ENCODE data around the gene RAB7A.

RAB7A gene

GRCh38 chr3:128853826-128854225, 127.8 kb downstream of the RAB7A start:
- no peak for DNase-seq (ENCODE audit: low spot score)

DNA sequence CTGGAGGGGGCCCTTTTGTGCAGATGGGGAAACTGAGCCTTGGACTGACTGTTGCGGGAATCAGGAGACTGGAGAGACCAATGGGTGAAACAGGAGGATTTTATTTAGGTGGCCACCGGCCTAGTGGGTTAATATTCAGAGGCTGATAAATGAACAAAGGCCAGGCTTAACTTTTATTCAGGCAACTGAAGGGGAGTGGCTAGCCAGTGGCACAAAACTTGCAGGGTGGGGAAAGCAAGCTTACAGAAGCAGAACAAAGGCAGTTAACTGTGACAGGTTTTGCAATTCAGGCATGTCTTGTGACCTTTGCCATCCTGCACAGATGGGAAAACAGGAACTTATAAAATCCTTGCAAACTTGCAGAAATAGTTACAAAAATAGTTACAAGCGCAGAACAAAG, 128.5 kb downstream of the RAB7A start:
- no peak for DNase-seq (ENCODE audit: low spot score)

DNA sequence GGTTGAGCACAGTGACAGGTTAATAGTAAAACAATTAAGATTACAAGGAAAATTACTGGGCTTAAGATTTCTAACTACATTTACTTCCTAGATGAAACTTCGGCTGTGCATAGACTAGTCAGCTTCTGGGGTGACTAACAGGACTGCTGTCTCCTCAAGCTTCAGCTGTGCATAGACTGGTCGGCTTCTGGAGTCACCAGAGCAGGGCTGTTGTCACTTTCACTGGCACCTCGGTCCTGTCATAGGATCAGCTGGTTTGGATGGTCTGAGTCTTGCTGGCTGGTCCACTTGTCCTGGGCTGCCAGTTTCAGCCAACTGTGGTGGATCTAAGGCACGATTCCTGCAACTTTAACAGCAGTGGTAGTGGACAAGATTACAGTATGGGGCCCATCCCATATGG, 129.6 kb downstream of the RAB7A start:
- DNase-seq (ENCODE audit: low spot score), result no peak

GRCh38 chr3:128858167-128858566, 132.2 kb downstream of the RAB7A start:
- DNase-seq (ENCODE audit: low spot score), result no peak

DNA sequence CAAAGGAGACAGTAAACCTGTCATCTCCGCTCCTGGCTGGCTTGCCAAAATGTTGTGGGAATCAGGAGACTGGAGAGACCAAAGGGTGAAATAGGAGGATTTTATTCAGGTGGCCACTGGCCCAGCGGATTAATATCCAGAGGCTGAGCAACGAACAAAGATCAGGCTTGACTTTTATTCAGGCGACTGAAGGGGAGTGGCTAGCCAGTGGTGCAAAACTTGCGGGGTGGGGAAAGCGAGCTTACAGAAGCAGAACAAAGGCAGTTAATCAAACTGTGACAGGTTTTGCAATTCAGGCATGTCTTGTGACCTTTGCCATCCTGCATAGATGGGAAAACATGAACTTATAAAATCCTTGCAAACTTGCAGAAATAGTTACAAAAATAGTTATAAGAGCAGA, 133.6 kb downstream of the RAB7A start:
- DNase-seq (ENCODE audit: low spot score), result no peak

- DNase-seq (ENCODE audit: low spot score), result no peak
These were observed 135.5 kb downstream of the RAB7A start for GRCh38 chr3:128861491-128861890.

GRCh38 chr3:128863560-128863959, 137.6 kb downstream of the RAB7A start:
- DNase-seq (ENCODE audit: low spot score), result no peak
